Measurements from ENCODE around the gene VAPB. TPM values are rescaled to one million over a fixed set of nuclear protein-coding genes. Genes with fewer than 3 reads are reported as not detected.

Gene VAPB
- polyA plus RNA-seq, 1 donor: 57.3 TPM

DNA sequence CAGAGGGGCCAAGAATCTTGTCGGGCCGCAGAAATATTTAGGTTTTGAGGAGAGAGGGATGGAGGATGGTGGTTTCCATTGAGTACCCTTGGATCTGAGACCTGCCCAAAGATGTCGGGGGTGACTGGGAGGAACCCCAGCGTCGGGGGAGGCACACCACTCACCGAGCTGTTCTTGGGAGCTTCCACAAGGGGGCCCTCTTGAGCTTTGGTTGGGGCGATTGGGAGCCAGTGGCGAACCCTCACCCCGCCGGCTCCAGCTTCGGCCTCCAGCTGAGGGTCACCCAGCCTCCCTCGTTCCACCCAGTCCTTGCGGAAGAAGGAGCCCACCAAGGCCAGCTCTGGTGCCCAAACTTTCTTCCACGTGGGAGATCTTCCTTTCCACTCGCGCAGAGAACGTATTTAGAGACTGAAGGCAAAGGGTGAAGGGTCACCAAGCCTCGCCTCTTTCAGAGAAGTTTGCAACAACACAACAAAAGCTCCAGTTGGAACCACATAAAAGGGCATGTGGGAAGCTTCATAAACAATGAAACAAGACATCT is 92.5 kb downstream of the VAPB start:
- DNase-seq: peak; percentile 44

DNA sequence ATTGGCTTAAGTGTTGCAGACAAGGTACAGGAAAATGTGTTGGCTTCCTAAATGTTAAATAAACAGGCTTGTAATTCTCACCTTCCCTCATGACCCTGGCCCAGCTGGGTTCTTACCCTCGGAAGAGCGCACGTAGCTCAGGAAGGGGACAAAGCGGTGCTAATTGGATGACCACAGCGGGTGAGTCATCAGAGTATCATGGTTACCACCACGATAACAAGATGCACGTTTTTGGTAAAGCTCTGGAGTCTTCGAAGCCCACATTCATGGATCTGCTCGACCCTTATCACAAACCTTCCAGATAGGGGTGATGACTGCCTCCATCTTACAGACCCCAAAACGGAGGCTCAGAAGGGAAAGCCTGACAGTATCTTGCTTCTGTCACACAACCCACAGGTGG is 93.4 kb downstream of the VAPB start:
- DNase-seq: no peak

DNA sequence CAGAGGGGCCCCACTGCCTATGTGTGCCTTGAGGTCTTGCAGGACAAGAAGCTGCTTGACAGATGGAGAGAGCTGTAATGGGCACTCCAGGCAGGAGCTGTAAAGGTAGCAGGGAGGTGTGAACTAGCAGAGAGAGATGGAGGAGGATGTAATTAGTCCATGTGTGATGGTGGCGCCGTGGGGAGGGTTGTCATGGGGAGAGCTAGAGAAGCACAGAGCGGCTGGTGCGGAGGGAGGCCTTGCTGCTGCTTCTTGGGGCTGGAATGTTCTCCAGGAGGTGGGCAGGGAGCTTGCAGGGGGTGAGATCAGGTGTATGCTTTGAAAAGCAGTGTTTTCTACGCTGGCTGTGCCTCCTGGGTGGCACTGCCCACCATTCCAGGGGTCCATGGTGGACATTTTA is 94.0 kb downstream of the VAPB start:
- DNase-seq: no peak

DNA sequence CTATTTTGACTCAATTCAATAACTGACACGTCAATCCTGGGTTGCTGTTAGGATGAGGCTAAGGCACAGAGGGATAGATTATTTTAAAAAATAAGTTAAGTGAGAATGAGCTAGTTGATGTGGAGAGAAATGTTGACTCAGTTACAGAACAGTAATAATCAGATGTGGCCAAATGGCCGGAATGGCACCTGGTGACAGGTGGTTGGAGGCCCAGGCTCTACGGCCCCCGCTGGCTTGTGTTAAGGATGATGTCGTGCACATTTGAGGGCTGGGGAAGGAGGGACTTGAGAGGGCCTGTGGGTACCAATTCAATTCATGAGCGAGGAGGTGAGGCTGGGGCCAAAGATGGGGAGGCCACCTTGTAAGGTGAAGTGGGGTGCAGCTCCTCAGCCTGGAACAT is 94.4 kb downstream of the VAPB start:
- no peak for DNase-seq

DNA sequence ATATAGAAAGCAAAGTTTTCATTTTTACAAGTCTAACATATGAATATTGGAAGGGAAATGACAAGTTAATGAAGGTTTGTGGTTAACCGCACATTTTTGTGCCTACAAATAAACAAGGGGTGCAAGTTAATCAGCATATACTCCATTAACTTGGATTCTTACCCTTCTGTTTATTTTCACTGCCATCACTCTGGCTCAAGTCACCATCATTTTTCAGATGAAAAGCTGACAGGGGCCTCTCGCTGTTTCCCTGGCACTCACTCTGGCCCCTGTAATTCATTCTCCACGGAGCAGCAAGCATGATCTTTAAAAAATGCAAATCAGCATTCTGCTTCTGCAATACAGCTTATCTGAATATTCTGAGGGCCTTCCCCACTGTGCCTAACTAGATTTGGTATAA is 96.4 kb downstream of the VAPB start:
- no peak for DNase-seq

DNA sequence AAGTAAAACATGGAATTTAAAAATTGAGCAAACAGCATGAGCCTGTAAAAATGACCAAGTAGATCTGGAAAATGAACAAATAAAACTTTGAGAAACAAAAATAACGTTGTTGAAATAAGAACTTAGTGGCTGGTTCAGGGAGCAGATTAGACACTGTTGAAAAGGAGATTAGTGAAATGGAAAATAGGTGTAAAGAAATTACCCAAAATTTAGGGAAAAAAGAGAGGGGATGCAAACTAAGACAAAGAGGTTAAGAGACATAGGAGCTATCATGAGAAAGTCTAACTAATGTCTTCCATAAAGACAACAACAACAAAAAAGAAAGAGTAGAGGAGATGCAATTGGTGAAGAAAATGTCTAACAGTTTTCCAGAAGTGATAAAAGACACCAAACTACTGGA is 97.2 kb downstream of the VAPB start:
- no peak for DNase-seq

DNA sequence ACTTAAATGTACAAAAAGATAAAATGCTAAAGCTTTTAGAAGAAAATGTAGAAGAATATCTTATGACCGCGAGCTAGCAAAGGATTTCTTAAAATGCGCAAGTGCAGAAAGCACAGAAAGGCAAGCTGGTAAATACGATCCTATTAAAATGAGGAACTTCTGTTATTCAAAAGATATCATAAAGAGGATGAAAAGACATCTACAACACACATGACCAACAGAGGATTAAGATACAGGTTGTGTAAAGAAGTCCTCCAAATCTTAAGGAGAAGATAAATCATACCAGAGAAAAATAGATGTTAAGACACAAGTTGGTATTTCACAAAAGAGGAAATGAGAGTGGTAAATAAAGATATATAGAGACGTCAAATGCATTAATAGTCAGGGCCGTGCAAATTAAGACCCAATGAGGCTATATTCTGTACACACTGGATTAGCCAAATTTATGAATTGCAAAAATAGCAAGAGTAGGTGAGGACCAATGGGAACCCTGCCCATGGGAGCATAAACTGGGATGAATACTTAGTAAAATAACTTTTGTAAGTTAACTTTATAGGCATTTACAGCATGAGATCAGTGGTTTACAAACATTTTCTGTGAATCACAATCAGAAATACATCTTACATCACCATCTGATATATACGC is 103.2 kb downstream of the VAPB start:
- DNase-seq: no peak

DNA sequence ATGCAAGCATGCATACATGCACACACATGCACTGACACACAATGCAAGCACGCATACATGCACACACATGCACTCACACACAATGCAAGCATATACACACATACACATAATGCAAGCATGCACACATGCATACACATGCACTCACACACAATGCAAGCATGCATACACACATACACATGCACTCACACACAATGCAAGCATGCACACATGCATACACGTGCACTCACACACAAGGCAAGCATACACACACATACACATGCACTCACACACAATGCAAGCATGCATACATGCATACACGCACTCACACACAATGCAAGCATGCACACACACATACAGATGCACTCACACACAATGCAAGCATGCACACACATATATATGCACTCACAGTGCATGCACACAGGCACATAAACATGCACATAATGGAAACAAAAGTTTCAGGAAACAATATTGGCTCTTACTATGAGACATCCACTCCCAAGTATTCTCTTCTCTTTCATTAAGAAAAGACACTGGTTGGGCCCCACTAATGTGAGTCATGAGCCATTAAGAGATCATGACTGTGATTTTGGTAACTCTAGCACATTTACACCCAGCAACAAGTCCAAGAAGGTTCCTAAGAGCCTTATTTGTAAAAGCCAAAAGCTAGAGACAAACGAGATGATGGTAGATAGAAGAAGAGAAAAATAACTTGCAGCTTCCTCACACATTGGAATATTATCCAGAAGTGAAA is 103.9 kb downstream of the VAPB start:
- DNase-seq: no peak

DNA sequence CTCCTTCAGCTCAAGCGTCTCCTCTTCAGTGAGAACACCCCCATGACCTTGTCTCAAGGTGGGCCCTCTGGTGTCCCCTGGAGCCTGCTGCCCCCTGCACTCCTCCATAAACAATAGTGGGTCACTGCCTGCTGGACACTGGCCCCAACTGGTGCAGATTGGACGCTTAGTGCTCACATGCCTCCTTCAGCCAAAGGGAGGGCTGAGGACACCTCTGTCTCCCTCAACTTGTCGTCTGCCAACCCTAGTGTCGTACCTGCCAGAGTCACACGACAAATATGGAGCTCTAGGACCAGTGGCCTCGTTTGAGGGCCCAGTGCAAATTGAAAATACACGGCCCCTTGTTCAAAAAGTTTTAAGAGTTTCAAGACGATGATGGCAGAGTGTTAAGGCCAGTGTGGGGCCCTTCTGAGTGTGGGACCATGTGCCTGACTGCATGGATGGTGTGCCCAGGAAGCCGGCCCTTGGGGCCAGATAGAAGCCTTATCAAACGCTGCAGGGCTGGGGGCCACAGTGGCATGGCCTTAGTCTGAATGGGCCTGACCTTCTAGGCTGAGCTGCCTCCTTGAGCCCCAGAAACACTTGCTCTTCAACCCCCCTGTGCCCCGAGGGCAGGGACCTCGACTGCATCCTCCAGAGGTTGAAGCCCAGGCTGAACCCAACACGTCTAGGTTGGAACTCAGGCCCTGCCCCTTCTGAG is 106.0 kb downstream of the VAPB start:
- DNase-seq: no peak

DNA sequence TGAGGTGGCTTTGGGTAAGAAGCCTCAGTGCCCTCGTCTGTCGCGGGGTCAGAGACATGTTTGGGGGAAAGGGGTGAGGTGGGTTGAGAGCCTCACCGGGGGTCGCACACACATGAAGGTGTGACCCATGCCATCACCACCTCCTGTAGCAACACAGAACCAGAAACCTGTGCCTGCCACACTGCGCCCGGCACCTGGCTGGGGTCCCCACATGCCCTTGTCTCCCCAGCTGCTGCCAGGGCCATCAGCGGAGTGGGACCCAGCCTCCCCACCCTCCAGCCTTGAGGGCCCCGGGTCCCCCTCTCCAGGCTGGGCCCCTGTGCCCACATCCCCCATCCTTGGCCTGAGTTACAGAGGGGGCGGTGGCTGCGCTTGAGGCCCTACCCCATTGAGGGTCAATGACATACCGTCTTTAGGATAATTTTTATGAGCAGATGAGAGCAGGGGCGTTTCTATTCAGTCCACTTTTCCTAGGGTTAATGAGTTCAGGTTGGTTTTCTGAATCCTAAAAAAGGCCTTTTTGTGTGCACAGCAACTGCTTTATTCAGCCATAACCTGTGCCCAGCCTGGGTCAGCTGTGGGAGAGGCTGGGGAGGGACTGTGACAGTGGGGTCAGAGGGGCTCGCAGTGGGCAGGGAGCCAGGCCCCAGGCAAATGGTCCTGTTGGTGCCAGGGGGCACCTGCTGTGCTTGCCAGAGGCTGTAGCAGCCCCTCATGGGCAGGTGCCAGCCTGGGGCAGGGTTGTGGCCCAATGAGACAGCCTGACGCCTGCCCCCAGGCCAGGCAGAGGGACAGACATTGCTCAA is 106.8 kb downstream of the VAPB start:
- DNase-seq: no peak

DNA sequence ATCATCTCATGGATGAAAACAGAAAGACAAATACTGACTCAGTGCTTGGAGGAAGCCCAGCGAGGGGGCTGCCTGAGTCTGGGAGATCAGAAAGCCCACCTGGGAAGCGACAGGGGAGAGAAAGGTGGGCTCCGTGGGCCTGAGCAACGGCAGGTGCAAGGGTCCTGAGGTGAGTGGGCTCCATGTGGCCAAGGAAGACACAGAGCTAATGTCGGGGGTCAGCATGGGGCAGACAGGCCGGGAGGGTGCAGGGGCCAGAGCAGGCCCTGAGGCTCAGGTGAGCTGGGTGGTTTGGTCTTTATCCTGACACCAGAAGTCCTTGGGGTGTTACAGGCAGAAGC is 107.4 kb downstream of the VAPB start:
- no peak for DNase-seq

DNA sequence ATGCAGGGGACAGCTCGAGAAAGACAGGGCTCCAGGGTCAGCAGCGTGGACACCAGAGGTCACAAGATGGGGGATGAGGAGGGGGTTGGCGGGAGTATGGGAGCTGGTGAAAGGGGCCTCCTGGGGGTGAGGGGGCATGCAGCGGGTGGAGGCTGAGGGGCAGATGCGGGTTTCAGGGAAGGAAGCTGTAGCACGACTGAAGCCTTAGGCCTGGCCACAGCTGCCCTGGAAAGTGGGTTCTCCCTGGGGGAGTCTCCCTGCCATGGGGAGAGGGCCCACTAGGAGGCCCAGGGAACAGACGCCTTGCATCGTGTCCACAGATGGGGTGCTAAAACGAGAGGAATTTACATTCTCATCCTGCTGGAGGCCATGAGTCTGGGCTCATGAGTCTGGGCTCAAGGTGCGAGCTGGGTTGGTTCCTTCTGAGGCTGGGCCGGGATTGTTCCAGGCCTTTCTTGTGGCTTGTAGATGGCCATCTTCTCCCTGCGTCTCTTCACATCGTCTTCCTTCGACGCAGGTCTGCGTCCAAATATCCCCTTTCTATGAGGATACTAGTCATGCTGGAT is 108.1 kb downstream of the VAPB start:
- no peak for DNase-seq

DNA sequence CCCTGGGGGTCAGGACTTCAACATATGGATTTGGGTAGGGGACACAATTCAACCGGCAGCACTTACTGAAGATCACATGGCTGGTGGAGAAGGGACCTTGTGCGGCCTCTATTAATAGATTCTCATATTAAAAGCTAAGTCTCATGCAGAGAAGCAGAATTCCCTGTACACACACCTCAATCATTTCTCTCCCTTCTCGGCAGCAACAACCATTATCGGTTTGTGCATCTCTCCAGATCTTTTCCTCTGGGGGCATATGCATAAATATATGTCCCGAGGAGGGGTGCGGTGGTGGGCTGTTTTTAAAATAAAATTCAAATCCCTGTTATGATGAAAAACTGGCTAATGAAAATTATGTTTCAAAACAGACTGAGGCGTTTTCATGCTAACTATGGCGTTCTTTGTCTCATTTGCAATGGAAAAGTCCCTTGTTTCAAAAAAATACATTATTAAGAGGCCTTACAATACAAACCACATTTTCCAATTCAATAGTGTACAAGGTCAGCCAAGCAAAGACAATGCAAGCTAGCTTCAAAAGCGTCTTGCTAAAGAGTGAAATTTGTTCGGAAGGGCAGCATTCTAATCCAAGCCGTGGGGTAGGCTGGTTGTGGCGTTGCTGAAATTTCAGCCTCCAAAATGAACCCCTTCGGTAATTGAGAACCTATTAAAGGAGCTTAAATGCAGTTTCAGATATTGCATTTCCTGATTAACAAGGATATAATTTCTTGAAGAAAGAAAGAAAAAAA is 108.9 kb downstream of the VAPB start:
- DNase-seq: no peak

DNA sequence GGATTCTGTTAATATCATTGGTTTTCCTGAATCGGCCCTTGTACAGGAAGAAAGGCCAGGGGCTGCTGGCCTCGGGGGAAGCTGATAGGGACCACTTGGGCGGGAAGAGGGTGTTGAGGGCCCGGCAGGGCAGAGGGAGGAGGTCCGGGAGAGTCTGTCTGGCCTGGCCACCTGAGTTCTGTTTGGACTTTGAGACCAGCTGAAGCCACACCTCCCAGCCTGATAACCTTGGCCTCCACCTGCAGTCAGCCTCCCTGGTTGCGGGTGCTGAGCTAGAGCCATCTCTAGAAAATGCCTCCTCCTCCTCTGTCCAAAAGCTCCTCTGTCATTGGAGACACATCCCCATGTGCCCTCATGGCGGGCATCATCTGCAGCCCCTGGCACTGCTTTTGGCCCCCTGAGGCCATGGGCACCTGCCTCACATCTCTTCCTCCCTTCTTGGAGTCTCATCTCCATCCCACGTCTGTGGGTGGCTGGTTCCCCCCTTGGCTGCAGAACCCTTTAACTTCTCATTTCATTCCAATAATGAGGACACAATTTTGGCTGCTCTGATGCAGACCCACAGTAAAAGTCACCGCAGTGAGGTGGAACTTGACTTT is 109.5 kb downstream of the VAPB start:
- no peak for DNase-seq

DNA sequence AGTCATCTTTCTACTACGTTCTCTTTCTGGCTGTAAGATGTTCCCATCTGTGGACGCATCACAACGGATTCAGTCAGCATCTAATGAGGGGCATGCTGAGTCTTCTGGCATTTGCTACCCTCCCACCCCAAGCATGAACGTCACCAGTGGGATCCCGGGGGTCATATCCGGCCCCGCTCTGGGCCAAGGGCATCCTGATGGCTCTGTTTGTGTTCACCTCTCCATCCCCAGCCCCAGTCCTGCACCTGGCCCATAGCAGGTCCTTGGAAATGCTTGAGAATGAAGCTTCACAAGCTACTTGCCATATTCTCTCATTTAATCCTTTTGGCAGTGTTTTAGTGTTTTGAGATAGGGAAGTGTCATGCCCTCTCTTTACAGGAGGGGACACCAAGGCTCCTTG is 111.2 kb downstream of the VAPB start:
- DNase-seq: no peak

Other genes starting within 250 kb of the VAPB start
- not detected for gene ANKRD60, start 160.6 kb upstream of the VAPB start, polyA plus RNA-seq (ENCODE audit: insufficient read length)
- 24.2 TPM for gene RAB22A, start 79.5 kb upstream of the VAPB start, polyA plus RNA-seq (ENCODE audit: insufficient read length)
- gene APCDD1L, start 126.2 kb downstream of the VAPB start, polyA plus RNA-seq (ENCODE audit: insufficient read length): 13.7 TPM

All from left kidney (tissue), 2 donors.